Stimulated activated CD4-positive, alpha-beta T cell treated with anti-CD3 and anti-CD28 coated beads, TNF-alpha, amount 100 ng/mL, for 4 hours (primary cell): ENCODE data around the gene COL4A6.

Experiments
- DNase-seq, 3 experiments: peaks; one replicate each; pipeline ENCODE4 v3.0.0-alpha.2; 2020; ENCODE audit warnings: low read depth in 3 of 3

The COL4A6 gene

GRCh38 chrX:108216919-108217571, 221.2 kb downstream of the COL4A6 start:
- no peak for DNase-seq

GRCh38 chrX:108216405-108216804, 221.8 kb downstream of the COL4A6 start:
- DNase-seq = no peak

GRCh38 chrX:108211301-108211700, 226.9 kb downstream of the COL4A6 start:
- no peak for DNase-seq

GRCh38 chrX:108209006-108209554, 229.1 kb downstream of the COL4A6 start:
- no peak for DNase-seq

GRCh38 chrX:108203540-108203939, 234.7 kb downstream of the COL4A6 start:
- DNase-seq = no peak

GRCh38 chrX:108199691-108200090, 238.5 kb downstream of the COL4A6 start:
- DNase-seq = no peak

GRCh38 chrX:108199041-108199440, 239.2 kb downstream of the COL4A6 start:
- no peak for DNase-seq

- no peak for DNase-seq
Observed at GRCh38 chrX:108198420-108198819, 239.8 kb downstream of the COL4A6 start.

GRCh38 chrX:108186811-108187210, 251.4 kb downstream of the COL4A6 start:
- DNase-seq = no peak

- DNase-seq = no peak
Observed at GRCh38 chrX:108178143-108178498, 260.1 kb downstream of the COL4A6 start.

GRCh38 chrX:108177351-108178142, 260.7 kb downstream of the COL4A6 start:
- DNase-seq = no peak

GRCh38 chrX:108173874-108174273, 264.3 kb downstream of the COL4A6 start:
- no peak for DNase-seq

GRCh38 chrX:108171671-108172070, 266.6 kb downstream of the COL4A6 start:
- DNase-seq = no peak

GRCh38 chrX:108169768-108170167, 268.5 kb downstream of the COL4A6 start:
- DNase-seq = no peak

- no peak for DNase-seq
Observed at GRCh38 chrX:108168961-108169740, 269.1 kb downstream of the COL4A6 start.

GRCh38 chrX:108167211-108167872, 270.9 kb downstream of the COL4A6 start:
- no peak for DNase-seq

- DNase-seq = no peak
Observed at GRCh38 chrX:108165383-108166111, 272.7 kb downstream of the COL4A6 start.

- DNase-seq = no peak
Observed at GRCh38 chrX:108163333-108164082, 274.7 kb downstream of the COL4A6 start.

GRCh38 chrX:108162265-108162664, 276.0 kb downstream of the COL4A6 start:
- no peak for DNase-seq

GRCh38 chrX:108160309-108160708, 277.9 kb downstream of the COL4A6 start:
- no peak for DNase-seq
